ENCODE data around the gene INPP5D.

Gene INPP5D

GRCh38 chr2:233116946-233117345, 56.8 kb downstream of the INPP5D start:
- DNase-seq (ENCODE audit: low spot score), result no peak
- TF ChIP-seq CTCF (IDR thresholded peaks at IDR 0.05; ENCODE audit: extremely low read depth, missing control alignments), result no peak

GRCh38 chr2:233117351-233117750, 57.2 kb downstream of the INPP5D start:
- TF ChIP-seq CTCF (IDR thresholded peaks at IDR 0.05; ENCODE audit: extremely low read depth, missing control alignments), result no peak
- no peak for DNase-seq (ENCODE audit: low spot score)

- DNase-seq (ENCODE audit: low spot score), result no peak
- TF ChIP-seq CTCF (IDR thresholded peaks at IDR 0.05; ENCODE audit: extremely low read depth, missing control alignments), result no peak
Measured at GRCh38 chr2:233117811-233118647, 57.9 kb downstream of the INPP5D start.

GRCh38 chr2:233118648-233119000, 58.5 kb downstream of the INPP5D start:
- no peak for DNase-seq (ENCODE audit: low spot score)
- TF ChIP-seq CTCF (IDR thresholded peaks at IDR 0.05; ENCODE audit: extremely low read depth, missing control alignments), result no peak

- no peak for TF ChIP-seq CTCF (IDR thresholded peaks at IDR 0.05; ENCODE audit: extremely low read depth, missing control alignments)
- DNase-seq (ENCODE audit: low spot score), result no peak
Measured at GRCh38 chr2:233119123-233119522, 59.0 kb downstream of the INPP5D start.

- no peak for TF ChIP-seq CTCF (IDR thresholded peaks at IDR 0.05; ENCODE audit: extremely low read depth, missing control alignments)
- no peak for DNase-seq (ENCODE audit: low spot score)
Measured at GRCh38 chr2:233119806-233120205, 59.7 kb downstream of the INPP5D start.

GRCh38 chr2:233120459-233120858, 60.3 kb downstream of the INPP5D start:
- DNase-seq (ENCODE audit: low spot score), result no peak
- TF ChIP-seq CTCF (IDR thresholded peaks at IDR 0.05; ENCODE audit: extremely low read depth, missing control alignments), result no peak

Measured in GM20000 (cell line).